GM19438 (cell line): Measurements from ENCODE around the gene WNT9A.

Source experiments
- ATAC-seq: cut with Tn5 transposase; IDR thresholded peaks from one replicate; pipeline ENCODE4 v1.9.1; 2021; ENCODE audit warnings: low read depth; ENCODE audit not compliant: unreplicated experiment

WNT9A gene

DNA sequence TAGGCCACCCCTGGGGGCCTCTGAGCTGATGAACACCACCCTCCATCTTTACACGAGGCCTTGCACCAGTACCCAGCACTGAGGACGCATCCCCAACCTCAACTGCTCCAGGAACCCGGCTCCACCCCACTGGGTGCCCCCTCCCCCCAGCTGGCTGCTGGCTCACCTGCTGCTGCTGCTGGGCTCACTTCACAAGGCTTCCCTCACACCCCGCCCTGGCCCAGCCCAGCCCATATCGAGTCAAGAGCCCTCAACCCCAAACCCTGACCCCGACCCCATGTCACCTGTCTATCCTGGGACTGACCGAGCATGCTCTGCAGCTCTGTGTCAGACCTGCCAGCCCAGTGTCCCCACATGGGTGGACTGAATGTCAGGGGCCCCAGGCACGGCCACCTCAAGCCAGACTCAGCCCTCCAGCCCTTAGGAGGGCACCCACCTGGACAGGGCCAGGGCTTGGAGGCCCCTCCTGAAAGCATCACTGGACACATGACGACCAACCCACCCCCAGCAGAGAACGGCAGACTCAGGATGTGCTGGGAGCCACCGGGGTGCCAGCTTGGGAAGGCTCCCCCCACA lies 21.4 kb downstream of the WNT9A start:
- no peak for ATAC-seq

DNA sequence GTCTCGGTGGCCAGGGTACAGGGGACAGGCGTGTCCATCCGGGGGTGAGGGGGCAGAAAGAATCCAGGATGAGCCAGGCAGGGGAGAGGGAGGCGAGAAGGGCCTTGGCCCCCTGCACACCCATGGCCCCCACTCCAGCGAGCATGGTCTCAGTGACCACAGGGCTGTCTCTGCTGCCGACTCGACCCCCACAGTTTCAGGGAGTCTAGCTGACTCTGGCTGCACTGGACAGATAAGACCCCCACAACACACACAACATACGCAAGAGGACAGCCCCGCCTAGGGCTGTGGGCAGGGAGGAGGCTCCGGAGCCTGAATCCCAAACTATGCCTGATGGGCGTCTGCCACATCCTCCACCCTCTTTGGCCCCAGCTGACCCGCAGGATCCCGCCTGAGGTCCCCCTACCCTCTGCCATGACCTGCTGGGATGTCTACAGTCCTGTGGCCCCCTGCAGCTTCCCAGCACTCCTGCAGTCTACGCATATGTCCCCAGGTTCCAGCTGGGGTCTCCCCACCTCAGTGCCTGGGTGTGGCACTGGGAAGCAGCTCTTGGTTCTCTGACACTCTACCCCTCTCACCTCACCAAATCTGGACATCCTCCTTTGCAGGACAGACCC lies 22.0 kb downstream of the WNT9A start:
- no peak for ATAC-seq

DNA sequence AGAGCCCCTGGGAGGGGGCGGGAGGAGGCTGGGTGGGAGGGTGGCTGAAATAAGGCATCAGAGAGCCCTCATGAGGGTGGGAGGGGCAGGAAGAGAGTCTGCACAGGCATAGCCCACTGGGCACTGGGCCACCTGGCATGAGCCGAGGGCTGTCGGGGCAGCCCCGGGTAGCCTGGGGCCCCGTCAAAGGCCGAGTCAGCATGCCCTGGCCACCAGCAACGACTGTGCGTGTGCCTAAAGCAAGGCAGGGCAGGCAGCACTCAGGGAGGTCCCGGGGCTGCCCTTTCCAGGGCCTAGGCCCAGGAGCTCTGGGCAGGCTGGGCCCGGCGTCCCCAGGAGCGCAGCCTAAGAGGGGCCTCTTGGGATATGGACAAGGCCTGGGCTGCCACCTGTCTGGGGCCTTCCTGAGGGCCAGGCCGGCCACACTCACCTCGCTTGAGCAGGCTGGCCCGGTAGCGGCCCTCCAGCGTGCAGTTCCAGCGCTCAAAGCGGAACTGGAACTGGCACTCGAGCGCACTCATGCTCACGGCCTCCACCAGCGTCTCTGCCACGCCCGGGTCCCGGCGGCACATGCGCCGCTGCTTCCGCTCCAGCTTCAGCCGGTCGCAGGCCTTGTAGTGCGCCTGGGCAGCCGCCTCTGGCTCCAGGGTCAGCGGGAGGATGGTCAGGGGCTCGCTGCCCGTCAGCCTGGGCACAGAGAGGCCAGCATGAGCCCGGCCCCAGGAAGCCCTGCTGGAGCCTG lies 22.7 kb downstream of the WNT9A start:
- ATAC-seq, result no peak

DNA sequence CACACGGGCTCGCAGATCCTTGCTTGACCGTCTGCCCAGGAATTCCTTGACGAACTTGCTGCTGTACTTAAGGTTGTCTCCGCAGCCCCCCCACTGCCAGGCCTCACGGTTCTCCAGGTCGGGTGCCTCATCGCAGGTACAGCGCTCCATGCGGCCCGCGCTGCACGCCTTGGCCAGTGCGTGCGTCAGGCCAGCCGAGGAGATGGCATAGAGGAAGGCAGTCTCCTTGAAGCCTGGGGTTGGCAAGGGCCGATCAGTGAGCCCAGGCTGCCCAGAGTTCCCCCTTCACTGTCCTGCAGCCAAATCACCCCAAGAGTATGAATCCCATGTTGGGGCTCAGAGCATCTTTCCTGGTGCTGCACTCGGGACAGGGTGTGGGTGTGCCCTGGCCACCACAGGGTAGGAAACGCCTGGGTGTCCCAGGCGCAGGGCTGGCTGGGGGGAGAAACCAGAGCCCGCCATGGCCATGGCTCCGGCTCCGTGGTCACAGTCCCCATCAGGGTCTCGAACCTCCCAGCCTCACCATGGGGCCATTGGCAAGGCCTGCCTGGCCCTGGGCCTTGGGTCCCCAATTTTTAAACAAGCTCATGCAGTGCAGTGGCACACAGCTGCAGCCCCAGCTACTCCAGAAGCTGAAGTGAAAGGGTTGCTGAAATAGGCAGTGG lies 23.4 kb downstream of the WNT9A start:
- no peak for ATAC-seq

DNA sequence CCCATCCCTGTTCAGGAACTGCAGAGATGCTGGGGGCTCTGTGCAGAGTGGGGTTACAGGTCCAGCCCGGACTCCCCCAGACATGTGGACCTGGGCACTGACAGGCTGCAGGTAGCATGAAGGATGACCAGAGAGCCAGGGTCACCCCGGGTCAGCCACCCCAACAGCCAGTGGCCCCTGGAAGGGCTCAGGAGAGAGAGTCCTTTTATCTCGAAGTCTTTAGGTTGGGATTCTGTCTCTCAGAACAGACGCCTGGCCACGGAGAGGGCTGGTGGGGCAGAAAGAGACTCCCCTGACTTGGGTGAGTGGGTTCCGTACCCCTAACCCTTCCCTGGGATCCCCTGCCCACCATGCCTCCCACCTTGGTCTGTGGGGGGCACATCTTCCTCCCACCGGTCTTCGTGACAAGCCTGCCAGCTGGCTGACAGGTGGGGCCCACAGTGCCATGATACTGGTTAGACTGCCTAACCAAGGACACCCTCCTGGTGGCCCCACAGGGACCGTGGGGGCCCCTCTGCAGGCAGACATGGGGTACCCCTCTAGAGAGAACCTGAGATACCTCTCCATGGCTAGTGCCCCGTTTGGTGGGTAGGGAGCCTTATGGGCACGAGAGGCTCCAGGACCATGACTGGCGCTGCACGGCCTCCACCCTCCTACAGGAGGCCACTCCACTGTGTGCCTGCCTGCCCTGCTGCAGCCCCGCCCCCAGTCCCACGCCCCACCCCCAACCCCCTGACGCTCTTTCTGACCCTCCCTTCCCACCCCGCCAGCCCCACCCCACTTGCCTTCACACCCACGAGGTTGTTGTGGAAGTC lies 24.2 kb downstream of the WNT9A start:
- ATAC-seq, result no peak

DNA sequence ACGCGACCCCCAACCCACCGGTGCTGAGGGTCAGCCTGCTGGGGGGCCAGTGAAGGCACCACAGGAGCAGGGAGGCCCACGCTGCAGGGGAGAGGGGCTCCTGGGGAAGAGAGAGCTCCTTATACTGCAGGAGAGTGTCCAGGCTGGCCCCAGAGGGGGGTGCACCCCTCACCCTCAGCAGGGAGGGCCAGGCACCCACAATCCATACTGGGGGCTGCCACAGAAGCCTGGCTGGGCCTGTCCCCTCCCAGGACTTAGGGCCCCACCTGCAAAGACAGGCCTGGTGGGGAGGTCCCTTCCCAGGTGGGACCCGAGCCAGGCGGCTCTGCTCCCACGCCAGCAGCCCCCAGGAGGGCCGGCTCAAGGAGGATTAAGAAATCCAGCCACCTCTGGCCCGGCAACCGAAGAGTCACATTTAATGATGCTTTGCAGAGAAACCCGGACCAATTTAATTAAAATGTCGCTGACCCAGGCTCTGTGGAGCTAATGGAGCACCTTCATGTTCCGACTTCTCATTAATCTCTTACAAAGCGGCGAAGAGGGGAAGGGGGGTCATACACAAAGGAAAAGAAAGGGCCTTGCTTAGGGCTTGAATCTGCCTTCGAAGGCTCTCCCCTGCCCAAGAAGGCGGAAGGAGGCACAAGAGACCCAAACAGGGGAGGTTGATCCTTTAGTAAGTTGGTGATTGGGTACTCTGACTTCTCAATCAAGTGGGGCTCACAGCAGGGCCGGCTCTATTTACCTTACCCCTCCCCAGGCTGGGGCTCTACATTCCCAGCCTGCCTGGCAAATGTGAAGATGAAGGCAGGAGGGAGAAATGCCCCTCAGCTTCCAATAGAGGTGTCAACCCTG lies 25.0 kb downstream of the WNT9A start:
- ATAC-seq, result no peak

DNA sequence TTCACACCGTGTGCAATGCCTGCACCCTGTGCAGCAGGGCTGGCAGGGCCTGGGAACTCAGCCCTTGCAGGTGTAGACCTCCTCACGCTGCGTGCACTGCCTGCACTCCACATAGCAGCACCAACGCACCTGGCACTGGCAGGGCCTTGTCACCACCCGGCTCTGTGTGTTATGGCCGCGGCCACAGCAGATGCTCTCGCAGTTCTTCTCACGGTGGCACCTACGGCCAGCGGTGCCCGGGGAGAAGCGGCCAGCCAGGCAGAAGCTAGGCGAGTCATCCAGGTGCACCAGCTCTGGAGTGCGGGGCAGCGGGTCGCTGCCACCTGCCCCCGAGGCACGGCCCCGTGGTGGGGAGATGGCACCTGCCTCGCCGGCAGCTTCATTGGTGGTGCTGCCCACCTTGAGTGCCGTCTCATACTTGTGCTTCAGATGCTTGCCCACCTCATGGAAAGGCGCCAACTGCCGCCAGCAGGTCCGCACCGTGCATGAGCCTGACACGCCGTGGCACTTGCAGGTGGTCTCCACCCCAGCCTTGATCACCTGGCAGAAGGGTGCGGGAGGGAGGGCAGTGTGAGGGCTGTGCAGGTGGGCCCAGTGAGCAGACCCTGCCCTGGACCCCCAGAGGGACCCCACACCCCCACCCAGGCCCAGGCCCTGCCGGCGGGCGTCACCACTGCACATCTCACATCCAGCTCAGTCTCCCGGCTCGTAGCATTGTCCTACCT lies 26.1 kb downstream of the WNT9A start:
- no peak for ATAC-seq

DNA sequence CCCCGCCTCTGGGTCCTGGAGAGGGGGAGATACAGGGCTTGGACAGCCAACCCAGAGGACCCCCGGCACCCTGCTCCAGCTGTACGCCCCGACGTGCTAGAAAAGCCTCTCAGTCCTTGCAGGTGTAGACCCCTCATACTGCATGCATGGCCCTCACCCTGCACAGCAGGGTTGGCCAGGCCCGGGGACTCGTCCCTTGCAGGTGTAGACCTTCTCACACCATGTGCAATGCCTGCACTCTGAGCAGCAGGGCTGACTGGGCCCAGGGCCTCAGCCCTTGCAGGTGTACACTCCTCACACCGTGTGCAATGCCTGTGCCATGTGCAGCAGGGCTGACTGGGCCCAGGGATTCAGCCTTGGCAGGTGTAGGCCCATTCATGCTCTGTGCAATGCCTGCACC lies 26.8 kb downstream of the WNT9A start:
- ATAC-seq, result no peak

DNA sequence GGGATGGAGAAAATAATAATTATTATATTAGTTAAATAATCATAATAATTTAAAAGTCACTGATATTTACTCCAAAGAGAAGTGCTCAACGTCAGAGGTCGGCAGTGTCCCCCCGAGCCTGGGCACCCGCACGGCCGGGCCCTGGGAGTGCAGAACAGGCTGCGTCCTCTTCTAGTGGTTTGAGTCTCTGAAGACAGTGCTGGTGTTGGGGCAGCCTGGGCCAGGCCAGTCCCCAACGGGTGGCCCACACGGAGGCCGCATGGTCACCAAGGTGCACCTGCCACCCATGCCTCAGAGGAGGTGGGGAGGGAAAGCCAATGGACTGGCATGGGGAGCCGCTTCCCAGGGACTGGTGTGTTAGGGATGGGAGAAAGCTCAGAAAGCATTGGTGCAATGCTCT lies 27.3 kb downstream of the WNT9A start:
- ATAC-seq, result no peak

DNA sequence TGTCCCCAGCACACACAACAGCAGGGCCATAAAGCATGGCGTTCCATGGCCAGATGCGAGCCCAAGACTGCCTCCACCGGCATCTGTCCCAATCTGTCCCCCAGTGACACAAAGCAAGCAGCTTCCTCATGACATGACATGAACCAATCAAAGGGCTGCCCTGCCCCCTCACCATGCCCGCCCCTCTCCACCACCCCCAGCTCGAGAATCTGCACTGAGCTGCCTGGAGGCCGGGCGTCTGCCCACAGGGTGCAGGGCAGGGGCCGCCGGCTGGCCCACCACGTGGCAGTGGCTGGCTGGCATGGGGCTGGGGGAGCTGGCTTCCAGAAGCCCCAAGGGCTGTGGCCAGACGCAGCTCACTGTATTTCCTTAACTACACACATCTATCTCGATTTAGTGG lies 27.8 kb downstream of the WNT9A start:
- no peak for ATAC-seq

DNA sequence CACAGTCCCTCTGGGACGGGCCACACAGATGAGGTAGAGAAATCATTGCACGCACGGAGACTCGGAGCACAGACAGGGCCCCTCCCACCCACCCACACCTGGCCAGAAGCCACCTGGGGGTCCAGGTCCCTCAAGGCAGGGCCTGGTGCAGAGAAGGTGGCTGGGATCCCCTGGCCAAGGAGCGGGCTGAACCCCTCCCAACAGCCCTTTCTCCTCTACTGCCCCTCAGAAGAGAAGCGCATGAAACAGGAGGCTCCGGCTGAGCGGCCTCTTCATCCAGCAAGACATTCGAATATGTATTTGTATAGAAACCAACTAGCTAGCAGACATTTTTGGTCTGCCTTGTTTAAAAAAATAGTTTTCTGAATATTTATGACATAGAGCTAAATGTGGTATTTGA lies 29.0 kb downstream of the WNT9A start:
- ATAC-seq, result no peak

DNA sequence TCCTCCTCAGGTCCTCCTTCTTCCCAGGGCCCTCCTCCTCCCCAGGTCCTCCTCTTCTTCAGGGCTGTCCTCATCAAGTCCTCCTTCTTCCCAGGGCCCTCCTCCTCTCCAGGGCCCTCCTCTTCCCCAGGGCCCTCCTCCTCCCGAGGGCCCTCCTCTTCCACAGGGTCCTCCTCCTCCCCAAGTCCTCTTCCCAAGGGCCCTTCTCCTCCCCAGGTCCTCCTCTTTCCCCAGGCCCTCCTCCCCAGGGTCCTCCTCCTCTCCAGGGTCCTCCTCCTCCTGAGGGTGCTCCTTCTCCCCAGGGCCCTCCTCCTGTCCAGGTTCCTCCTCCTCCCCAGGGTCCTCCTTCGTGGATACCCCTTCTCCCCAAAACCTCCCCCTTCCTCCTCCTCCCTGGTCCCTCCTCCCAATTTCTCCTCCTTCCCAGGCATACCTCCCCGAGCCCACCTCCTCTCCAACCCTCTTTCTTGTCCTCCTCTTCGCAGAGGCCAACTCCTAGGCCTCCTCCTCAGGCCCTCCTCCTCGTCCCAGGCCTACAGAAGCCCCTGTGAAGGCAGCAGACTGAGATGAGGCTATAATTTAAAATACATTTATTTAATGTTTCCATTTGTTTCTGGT lies 29.5 kb downstream of the WNT9A start:
- no peak for ATAC-seq

DNA sequence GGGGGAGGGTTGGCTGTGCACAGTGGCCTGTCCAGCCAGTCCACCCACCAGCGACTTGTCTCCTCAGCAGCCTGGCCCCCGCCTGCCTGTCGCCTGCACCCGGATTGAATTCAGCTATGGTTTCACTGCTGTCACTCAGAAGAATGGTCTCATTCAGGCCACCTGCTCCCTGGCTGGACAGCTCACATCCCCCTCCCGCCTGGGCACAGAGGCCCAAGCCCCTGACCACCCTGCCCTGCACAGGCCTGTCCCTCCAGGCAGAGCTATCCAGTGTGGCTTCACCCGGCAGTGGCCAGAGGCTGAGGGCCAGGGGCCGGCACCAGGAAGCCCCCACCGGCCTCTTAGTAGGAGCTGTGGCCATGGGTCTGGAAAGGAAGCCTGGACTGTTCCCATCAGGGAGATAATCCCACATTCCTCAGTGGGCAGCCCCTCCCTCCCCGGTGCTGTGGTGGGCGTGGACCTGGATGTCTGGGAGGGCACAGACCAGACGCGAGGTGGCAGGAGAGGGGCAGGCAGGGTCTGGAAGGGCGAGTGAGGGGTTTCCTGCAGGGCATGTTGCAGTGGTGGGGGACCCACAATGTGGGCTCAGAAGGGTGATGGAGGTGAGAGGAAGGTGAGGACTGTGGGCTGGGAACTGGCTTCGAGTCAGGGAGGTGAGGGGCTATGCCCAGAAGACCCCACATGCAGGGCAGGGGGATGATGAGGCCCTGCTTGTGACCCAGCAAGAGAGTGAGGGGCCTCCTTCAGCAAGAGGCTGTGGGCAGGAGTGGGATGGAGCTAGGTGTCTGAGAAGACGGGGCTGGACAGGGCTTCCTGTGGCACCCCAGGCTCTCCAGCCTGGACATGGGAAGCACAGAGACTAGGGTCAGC lies 30.4 kb downstream of the WNT9A start:
- ATAC-seq, result no peak

DNA sequence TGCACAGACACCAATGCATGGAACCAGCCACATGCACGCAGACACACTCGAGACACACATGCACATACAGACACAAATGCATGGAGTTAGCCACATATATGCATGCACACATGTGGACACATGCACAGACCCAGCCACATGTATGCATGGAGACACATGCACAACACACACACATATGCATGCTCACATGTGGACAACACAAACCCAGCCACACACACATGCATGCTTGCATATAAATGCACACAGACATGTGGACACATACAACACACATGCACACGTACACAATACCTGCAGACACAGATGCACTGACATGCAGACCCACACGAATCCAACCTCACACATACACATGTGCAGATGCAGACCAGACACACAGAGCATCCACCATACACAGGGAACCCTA lies 31.1 kb downstream of the WNT9A start:
- ATAC-seq, result no peak

DNA sequence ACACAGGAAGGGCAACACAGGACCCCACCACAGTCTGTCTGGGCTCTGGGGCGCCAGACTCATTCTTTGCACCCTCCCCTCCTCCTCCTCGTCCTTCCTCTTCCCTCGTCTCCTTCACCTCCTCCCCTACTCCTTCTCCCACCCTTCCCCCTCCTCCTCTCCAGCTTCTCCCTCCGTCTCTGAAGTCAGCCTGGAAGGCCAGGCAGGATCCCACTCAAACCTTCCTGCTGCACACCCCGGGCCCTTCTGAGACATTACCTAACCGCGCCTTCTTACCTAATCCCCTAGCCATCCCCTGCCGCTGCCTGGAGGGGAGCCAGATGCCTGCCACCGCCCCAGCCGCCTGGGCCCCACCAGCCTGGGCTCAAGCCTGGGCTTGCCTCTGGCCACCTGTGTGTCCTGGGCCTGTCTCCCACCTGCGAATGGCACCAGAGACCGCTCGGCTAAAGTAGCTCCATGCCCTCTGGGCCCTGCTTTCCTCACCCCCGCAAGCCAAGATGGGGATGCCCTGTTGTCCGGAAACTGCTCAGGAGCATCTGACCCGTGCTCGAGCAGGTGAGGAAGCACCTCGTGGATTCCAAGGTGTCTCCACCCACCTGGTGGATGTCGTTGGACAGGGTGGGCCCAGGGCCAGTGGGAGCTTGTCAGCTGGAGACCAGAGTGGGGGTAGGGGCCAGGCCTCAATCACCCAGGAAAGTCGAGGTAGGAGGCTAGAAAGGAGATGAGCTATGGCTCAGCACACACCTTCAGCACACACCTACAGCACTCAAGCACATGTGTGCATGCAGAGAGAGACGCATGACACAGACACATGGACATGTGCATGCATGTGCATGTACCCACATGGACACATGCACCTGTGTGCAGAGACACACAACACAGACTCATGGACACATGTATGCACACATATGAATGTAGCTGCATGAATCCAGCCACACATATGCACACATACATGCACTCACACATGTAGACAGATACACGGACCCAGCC lies 31.9 kb downstream of the WNT9A start:
- no peak for ATAC-seq

DNA sequence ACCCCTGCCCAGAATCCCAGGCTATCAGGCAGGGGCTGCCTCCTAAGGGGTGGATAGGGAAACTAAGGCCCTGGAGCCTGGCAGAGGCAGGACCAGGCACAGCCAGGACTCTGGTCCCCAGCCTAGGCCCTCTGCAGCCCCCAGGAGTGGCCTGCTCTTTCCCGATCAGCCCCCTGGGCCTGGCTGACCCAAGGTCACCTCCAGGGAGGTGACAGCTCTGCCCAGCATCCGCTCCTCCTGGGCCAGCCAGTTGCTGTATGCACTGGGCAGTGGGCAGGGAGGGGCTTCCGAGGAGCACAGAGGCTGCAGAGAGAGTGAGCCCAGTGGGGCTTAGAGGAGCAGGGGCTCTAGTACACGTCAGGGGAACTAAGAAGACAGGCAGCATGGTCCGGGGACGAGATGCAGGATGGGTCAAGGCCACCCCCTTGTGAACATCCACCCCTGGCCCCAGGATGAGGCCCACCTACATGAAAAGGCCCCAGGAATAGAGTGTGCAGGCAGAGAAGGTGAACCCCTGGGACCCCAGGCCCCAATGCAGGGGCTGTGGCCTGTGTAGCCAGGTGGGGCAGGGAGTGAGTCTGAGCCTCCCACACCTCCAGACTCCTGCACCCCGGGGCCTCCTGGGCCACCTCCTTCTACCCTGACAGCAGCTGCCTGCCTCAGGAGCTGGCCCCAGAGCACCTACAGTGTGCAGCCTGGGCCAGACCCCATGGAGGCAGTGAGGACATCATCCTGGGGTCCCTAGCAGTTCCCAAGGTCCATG lies 32.8 kb downstream of the WNT9A start:
- no peak for ATAC-seq
